GM03348 (cell line): ENCODE data around the gene SREBF2.
"Not testable (repeated sequence)": the region's sequence is repeated elsewhere in the genome, so short reads cannot be mapped to it uniquely, and the experiment has no call there.

Source experiments
- DNase-seq: peaks from one replicate; pipeline ENCODE4 v3.0.0; 2012; ENCODE audit warnings: low spot score

The SREBF2 gene

DNA sequence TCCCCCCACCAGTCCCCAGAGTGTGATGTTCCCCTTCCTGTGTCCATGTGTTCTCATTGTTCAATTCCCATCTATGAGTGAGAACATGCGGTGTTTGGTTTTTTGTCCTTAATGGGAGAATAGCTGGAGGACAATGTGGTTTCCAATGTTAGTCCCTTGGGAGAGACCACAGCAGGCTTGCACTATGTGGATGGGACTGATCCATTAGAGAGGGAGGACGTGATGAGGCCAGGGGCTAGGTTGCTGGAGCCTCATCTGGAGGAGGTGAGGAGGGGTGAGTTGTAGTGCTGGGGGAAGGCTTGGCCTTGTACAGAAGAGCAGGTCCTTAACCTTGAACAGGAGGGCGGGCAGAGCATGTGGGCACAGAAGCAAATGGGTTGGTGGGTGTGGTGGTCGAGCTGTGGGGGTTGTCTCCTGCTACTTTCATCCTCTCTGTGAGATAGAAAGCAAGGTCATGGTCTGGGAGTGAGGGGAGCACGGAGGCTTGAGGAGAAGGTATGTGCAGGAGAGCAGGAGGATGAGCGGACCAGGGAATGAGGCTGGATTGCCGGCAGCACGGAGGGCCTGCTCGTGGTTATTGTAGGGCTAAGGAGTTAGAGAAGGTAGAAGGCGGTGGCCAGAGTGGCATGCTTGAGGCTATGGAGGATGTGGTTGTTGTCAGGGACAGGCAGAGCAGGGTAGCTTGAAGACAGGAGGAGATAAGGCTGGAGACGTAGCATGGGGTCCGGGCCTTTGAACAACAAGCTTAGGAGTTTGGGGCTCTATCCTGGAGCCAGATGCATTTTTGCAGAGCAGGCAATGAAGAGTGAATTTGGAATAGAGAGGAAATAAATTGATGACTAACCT is 11.2 kb upstream of the SREBF2 start:
- DNase-seq, result no peak

DNA sequence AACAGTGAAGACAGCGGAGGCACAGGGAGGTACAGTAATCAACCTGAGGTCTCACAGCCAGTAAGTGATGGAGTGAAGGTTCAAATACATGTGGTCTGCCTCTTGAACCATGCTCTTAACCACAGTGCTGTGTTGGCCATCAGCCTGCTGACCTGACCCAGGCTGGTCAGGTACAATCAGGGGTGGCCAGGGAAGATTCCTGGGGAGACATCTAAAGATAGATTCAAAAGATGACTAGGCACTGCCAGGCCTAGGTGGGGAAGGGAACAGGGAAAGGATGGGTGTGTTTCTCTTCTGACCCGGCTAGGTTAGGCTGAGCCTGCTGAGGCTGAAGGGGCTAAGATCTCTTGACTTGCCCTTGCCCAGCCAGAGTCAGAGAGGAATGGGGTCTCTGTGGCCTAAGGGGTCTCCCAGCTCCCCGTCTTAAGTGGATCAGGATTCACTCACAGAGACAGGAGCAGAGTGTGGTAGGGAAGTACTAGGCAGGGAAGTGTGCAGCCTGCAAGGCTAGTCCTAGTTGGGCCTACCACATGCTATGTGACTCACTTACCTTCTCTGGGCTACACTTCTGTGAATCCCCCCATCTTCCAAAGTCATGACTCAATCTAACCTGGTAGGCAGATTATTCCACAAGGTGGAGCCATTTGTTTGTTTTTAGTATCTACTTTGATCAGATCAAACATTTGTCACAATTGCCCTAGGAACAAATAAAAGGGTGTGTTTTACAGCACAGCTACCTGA is 10.4 kb upstream of the SREBF2 start:
- peak; percentile 57 for DNase-seq

DNA sequence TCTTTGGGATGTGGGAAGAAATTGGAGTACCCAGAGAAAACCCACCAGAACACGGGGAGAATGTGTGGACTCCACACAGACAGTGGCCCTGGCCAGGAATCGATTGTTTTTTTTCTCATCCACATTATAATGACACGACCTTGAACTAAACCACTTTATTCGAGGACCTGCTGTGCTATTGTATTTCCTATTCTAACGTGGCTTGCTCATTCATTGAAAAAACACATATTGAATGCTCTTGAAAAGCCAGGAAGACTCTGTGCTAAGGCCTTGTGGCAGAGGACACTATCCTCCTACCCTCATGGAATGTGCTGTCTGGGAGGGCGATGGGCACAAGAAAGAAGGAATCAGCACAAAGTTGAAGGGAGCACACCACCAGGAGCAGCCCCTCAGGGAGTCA is 9.1 kb upstream of the SREBF2 start:
- DNase-seq, result no peak

DNA sequence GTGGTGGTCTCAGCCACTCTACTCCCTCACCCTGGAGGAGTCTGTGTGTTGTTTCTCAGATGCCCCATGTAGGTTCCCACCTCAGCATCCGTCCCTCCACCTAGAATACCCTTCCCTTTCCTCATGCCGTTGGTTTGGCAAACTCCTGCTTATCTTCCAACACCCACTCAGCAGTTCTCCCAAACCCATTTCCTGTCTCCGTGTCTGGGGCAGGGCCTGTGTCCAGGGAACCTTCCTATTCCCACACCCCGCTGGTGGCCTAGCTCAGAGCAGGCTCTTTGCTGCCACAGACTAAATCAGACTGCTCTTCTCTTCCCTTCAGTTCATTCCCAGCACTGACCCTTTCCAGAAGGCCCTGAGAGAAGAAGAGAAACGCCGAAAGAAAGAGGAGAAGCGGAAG is 7.5 kb upstream of the SREBF2 start:
- peak; percentile 60 for DNase-seq

DNA sequence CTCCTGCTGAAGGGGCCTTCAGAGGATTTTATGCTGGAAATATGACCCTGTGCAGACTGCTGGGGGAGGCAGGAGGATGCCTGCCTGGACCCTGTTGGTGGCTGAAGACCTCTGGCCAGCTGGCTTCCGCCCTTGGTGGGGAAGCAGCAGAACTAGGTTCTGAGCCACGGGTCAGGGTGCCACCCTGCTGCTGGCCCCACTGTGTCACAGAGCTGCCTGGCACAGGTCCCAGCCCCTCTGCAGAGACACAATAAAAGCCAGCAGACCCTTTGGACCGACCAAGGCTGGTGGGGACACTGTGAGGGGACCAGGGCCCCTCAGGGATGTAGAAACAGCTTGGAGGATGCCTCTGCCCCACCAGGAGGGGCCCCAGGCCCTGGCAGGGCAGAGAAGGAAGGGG is 6.9 kb upstream of the SREBF2 start:
- no peak for DNase-seq

DNA sequence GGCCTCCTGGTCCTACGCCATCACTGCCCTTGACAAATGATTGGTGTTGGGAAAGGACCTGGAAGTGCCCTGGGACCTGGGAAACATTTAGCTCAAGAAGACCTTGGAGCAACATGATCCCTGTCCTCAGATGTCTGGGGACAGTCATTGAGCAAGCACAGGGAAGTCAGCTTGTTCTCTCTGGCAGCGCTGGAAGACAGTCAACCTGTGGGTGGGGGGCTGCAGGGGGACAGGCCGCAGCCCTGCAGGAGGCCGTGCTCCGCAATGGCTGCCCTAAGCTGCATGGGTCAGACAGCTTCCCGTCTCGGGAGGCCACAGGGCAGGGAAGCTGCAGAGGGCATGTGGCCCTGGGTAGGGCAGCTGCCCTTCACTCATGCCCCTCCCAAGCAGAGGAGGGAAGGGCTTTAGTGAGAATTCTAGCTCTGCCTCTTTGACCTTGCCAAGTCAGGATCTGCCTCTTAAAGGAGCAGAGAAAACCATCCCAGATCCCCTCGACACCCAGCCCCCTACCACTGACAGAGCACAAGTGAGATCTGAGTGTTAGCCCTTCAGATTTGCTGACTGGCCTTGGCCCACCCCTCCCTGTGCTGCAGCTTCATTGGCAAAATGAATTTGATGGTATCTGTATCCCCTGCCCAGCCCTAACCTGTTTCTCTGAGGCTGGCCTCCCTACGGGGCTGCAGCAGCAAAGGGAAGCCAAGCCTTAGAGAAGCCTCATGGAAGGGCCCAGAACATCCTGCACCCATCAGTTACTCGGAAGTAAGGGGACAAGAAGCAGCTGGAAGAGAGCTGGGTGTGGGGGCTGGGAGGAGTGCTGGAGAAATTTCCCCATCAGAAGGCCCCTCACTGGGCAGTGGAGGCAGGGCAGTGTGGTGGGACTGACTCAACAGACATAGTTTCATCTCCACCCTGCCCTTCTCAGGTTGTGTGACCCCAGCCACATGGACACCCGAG is 6.2 kb upstream of the SREBF2 start:
- DNase-seq, result no peak

DNA sequence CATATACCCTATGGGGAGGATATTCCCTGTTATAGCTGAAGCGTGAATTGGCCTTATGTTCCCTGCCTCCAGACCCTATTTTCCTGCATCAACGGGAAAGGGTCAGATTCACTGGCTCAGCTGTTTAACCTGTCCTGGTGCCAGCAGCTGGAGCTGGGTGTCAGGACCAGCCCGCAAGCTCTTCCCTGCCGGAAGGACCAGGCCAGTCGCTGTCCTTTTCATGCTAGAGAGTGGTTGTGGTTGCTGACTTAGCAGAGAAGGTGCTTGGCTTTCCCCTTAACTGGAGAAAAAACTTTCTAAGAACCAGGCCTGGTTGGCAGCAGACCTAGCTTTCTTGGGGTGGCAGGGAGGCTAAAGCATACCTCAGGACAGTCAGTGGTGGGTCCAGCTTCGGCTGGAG is 5.2 kb upstream of the SREBF2 start:
- no peak for DNase-seq

DNA sequence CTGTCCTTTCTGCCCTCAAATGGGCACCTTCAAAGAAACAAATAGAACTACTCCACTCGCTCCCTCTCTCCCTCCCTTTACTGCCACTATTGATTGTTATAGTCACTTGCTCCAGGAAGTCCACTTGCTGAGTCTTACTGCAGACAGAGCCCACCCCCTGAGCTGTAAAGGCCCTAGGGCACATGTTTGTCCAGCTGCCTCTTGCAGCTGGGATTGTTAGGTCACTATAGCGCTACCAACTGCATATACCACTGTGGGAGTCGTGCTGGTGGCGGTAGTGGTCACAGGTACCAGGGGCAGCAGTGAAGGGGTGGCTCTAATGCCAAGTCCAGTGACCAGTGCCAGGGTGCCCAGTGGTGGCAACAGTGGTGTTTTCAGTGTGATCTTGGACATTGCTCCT is 4.4 kb upstream of the SREBF2 start:
- DNase-seq, result no peak

DNA sequence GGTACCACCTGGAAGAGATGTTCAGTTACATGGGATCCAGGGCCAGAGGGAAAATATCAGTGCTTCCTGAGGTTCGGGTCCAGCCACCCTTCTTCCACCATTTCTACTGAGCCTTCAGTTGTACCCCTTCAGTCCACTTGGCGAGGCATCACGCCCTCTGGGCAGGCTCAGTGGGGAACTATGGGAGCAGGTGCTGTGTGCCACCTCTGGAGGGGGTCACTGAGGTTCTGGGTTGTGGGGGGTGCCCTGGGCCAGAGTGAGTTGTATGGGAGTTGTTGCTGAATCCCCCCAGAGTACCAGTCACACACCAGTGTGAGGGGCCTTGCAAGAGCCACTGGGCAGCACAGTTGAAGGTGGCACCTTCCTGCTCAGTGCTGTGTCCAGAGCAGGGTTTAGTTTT is 2.7 kb upstream of the SREBF2 start:
- DNase-seq, result no peak

DNA sequence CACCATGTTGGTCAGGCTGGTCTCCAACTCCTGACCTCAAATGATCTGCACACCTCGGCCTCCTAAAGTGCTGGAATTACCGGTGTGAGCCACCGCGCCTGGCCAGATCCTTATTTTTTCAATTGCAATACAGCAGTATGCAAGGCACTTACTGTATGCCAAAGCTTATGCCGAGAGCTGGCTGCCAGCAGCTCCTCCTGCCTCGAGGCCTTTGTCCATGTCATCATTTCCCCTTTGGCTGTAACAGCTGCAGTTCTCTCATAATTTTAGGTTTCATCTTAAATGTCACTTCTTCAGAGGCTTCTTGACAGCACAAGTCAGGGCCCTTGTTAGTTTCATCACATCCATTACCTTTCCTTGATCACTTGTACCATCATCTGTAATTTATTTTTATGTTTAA is 1.5 kb upstream of the SREBF2 start:
- no peak for DNase-seq

DNA sequence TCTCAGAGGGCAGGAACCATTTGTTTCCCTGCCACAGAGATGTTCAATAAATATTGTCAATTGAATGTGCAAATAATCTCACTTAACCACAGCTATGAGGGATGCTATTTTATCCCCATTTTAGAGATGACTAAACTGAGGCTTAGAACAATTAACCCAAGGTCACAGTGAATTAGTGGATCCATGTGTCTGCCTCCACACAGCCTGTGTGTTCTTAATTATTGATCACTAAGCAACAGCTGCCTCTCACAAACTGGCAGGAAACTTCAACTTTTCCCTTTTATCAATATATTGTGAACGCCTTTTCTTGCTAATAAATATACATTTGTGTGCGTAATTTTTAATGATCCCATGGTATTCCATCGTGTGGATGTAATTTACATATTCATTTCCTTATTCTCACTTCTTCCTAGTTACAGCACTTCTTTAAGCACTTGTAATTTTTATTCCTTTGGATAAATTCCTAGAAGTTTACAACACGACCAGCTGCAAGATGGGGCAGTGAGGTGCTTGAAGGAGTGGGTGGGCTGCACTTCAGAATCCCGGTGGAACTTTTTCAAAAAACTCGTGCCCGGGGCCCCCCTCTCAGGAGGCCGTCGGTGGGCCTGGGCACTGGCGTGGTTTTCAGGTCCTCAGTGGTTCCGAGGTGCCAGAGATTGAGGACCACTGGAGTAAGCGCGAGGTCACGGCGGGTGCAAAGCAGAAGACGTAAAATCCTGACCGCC is 915 bp upstream of the SREBF2 start:
- peak; percentile 29 for DNase-seq

DNA sequence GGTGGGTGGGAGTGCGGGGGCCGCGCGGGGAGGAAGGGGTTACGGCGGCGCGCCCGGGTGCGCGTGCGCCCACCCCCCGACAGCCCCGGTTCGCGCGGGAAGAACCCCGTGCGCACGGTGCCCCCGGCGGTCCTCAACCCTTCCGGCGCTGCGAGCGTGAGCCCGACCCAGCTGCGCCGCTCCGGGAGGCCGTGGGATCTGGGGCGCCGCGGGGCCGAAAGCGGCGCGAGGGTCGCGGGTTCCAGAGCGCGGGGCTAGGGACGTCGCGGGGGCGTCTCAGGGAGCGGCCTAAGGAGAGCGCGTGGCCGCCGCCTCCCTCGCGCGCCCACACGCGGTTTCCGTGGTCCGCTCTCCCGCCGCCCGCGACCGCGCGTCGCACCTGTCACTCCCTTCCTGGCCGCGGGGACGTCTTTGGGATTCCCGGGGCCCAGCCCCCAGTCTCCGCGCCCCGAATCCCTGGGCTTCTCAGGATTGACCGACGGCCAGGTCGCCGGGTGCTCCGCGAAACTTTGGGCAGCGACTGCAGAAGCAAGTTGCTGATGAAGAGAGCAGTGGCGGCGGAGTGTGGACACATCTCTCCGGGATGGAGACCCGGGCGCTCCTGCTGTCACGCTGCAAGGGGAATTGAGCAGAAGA is 582 bp downstream of the SREBF2 start:
- peak; percentile 58 for DNase-seq

DNA sequence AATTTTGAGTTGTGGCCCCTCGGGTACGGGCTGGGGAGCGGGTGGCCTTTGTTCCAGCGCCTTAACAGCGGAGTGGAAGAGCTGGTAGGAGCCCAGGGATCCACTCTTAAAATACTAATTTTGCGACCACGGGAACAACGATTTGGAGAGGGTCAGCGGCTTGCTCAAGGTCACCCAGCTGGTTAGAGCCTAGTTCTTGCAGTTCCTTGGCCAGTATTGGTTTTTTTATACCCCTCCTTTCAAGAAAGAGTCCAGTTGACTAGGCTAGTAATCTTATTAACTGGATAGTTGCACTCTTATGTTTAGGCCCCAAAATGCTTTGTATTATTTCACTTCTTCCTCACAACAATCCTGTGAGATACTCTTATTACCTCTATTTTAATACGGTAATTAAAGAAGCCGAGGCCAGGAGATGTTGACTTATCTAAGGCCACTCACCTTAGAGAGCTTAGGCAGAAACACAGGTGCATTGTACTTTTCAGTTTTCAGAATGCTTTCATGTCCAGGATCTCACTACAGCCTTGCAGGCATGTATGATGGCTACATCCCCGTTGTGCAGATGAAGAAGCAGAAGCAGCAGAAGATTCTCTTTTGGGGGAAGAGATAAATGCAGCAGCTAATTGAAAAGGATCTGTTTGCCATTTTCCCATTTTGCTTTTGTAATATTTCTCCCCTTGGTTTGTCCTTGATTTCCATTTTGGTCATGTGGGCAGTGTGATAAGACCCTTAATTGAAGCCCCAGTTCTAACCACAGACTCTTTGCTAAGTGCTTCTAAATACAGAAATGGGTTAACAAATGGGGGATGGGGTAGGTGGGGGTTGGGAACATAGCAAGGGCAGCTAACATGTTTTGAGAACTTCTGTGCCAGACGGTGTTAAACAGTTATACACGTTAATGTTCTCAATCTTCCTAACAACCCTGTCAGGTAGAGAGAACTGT is 1.4 kb downstream of the SREBF2 start:
- DNase-seq, result no peak

DNA sequence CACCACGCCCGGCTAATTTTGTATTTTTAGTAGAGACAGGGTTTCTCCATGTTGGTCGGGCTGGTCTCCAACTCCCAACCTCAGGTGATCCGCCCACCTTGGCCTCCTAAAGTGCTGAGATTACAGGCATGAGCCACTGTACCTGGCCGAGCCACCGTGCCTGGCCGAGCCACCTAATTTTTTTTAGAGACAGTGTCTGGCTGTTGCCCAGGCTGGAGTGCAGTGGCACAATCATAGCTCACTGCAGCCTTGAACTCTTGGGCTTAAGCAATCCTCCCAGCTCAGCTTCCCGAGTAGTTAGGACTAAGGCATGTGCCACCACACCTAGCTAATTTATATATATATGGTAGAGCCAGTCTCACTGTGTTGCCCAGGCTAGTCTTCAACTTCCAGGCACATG is 2.6 kb downstream of the SREBF2 start:
- DNase-seq, result not testable (repeated sequence)

DNA sequence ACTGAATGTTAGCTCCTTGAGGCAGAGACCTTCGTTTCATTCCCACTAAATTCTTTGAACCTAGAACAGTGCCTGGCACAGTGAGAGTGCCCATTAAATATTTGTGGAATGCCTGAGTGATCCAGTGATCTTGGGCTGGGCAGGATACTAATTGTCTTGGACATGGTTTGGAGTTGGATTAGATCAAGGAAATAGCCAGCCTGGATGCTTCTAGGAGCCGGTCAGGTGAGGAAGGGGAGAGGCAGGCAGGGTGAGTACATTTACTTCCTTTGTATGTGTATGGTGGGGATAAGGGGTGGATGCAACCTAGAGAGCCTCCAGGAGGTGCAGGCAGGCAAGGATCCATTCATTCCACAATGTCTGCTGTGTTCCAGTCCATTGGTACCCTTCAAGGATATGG is 3.6 kb downstream of the SREBF2 start:
- no peak for DNase-seq

DNA sequence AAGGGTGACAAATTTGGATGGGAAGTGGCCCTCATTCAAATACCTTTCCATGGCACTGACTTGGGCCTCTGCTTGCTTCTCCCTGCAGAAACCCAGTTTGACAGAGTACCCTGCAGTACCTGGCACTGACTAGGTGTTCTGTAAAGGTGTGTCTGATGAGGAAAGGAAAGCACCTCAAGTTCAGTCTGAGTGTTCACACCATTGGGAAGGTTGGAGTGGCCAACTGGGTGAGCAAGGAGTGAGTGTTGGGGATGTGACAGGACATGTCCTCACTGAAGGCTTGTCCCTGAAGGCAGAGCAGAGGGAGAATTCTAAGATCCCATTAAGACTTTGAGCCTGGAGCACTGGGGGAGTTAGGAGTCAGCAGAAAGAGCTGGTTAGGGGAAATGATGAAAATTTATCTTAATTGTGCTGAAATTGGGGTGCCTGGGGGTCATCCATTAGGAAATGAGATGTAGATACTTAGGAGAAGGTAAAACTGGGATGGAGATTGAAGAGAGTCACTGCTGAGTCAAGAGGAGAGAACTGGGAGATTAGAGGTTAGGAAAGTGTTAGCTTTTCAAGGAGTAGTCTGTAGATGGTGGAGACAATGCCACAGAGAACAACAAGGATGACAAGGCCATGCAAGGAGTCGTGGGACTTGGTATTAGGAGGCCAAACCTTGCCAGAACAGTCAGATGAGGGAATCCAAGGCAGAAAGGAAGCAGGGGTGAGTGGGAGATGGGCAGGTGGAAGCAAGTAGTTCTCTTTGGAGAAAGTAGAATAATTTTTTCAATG is 6.1 kb downstream of the SREBF2 start:
- no peak for DNase-seq

DNA sequence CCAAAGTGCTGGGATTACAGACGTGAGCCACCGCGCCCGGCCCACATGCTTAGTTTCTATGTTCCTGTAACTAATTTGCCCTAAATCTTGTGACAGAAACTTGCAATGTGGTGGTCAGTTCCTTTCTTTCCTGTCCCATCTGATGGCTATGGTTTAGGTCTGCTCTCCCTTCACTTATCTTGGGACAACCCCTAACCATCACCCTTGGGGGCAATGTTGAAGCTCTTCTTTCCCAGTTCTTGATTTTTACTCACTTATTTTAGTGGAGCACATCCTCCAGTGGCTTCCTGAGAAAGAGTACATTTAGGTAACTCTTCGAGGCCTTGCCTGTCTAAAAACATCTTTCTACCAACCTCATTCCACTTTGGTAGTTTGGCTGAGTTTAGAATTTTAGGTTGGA is 7.3 kb downstream of the SREBF2 start:
- no peak for DNase-seq

DNA sequence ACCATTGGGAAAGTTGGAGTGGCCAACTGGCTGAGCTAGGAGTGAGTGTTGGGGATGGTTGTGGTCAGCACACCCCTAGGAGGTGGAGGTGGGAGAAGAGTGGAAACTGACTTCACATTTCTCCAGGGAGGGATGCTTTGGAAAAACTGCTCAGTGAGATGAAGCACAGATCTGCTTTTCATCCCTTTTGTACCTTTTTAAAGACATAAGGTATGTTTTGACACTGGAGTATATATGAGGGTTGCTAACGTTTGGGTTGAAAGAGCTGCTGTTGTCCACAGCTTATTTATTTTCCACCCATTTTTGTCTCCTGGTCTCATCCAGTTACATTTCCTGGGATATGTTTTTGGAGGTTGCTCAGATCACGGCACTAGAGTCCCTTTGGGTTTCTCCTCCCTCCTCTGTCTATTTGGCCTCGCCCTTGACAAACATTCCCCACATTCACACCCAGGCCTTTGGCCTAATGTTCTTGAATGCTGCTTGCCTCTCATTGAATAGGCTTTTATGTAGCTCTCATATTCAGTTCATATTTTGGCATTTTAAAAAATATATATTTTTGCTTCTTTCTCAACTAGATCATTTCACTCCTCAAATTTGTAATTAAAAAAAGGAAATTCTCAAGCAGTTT is 8.3 kb downstream of the SREBF2 start:
- no peak for DNase-seq
